OCI-LY7 (cell line): Measurements from ENCODE around the gene ENDOD1.

Source experiments
- EZH2phosphoT487 ChIP-seq: fragments of 200-600 bp; sonication (generic); IDR thresholded peaks from 2 replicates; pipeline ENCODE4 v1.6.1; 2018; ENCODE audit warnings: low read depth, borderline replicate concordance, mild to moderate bottlenecking, mixed run types, antibody characterized with exemption, low read length, moderate library complexity, mixed read lengths
- TF ChIP-seq, protein P1 (sequence below): fragments of 200-600 bp; sonication (generic); conservative IDR thresholded peaks from 2 replicates; pipeline ENCODE4 v1.5.1; 2014; ENCODE audit warnings: mild to moderate bottlenecking, antibody characterized with exemption, low read length, moderate library complexity, mixed read lengths

DNA sequence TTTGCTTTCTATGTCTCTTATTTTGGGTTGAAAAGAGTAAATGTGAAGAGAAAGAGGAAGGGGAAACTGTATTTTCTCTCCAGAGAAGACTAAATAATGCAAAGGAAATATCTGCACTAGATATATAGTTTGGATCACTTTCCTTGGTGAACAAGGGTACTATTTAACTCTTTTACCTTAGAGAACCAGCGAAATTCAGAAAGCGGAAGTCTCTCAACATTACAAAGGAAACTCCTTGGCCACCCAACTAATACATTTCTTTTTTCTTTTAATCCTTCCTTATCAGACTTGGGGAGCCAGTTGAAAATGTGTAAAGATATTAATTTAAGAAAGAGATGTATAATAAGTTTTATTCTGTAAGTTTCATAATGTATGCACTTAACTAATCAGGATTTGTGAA, 77.1 kb downstream of the ENDOD1 start:
- TF ChIP-seq, protein P1, sequence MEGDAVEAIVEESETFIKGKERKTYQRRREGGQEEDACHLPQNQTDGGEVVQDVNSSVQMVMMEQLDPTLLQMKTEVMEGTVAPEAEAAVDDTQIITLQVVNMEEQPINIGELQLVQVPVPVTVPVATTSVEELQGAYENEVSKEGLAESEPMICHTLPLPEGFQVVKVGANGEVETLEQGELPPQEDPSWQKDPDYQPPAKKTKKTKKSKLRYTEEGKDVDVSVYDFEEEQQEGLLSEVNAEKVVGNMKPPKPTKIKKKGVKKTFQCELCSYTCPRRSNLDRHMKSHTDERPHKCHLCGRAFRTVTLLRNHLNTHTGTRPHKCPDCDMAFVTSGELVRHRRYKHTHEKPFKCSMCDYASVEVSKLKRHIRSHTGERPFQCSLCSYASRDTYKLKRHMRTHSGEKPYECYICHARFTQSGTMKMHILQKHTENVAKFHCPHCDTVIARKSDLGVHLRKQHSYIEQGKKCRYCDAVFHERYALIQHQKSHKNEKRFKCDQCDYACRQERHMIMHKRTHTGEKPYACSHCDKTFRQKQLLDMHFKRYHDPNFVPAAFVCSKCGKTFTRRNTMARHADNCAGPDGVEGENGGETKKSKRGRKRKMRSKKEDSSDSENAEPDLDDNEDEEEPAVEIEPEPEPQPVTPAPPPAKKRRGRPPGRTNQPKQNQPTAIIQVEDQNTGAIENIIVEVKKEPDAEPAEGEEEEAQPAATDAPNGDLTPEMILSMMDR: no peak
- no peak for TF ChIP-seq EZH2phosphoT487
